ENCODE data around the gene HGS. TPM values are rescaled to one million over a fixed set of nuclear protein-coding genes. Genes with fewer than 3 reads are reported as not detected.

Gene HGS
- total and polyA plus RNA-seq, 2 donors (not counting 3 experiments of a cell fraction or from before 2014, with no cell fraction given) = 166 to 191 TPM

GRCh38 chr17:81705518-81706231 is 21.9 kb downstream of the HGS start:
- dilution Hi-C loops (cut with MboI; ENCODE audit: extremely low pct_ligation_motif_present, low sequenced_read_pairs) = no loop called here
- Histone ChIP-seq H3K9me1 (replicated peaks; ENCODE audit: control insufficient read depth, extremely low read depth, insufficient read depth, low read length) (no peaks in the 10 kb centered on the region), H3K9me3 (replicated peaks; ENCODE audit: control insufficient read depth, insufficient read depth, low read length) (no peaks in the 10 kb centered on the region), H3K4me2 (ENCODE audit: insufficient read depth, low read length) (no peak overlapping the region), H3K27me3 (ENCODE audit: control insufficient read depth in 2 of 2, insufficient read depth in 2 of 2, low read length in 2 of 2) (no peaks in the 10 kb centered on the region), H3K79me2 (ENCODE audit: control insufficient read depth, insufficient read depth, low read length) (peaks cover 30% of the 10 kb centered on the region), H3K4me3 (replicated peaks in 1 of 3; ENCODE audit: insufficient read depth in 1 of 3, low read depth in 1 of 3, low read length in 3 of 3) (no peak overlapping the region), H3K9ac (replicated peaks; ENCODE audit: extremely low read depth, insufficient read depth, low read length) (no peak overlapping the region), H3K36me3 (ENCODE audit: control insufficient read depth in 2 of 2, extremely low read depth in 1 of 2, insufficient read depth in 2 of 2, low read length in 2 of 2) (peaks cover 3 to 27% of the 10 kb centered on the region in 2 experiments), H4K20me1 (replicated peaks; ENCODE audit: control insufficient read depth, extremely low read depth, insufficient read depth, low read length) (no peaks in the 10 kb centered on the region), H3K4me1 (ENCODE audit: control insufficient read depth, extremely low read depth, insufficient read depth, low read length) (peaks cover 21% of the 10 kb centered on the region), H3K27ac (ENCODE audit: insufficient read depth, low read depth, low read length) (no peak overlapping the region), H2AFZ (ENCODE audit: low read depth, low read length) (no peak overlapping the region)
- intact Hi-C loops (cut with micrococcal nuclease) = no loop called here
- no peak for DNase-seq (ENCODE audit: low read depth, low spot score)
- no TSS peak for BruUV-seq (replicated peaks)
- TF ChIP-seq GATA2 (IDR thresholded peaks at IDR 0.05; ENCODE audit: insufficient read depth, insufficient read length, low read depth, low read length) (no peak), POLR2AphosphoS5 (IDR thresholded peaks at IDR 0.05; ENCODE audit: insufficient read depth, low read depth, low read length) (no peak), POLR2A (IDR thresholded peaks at IDR 0.05; ENCODE audit: low read depth, low read length) (no peak), JUN (IDR thresholded peaks at IDR 0.05; ENCODE audit: borderline replicate concordance, insufficient read depth, insufficient read length, low read depth) (no peak), EZH2 (IDR thresholded peaks at IDR 0.05; ENCODE audit: borderline replicate concordance, low read depth, low read length, severe bottlenecking) (no peak), CTCF (IDR thresholded peaks at IDR 0.05; ENCODE audit: extremely low read depth in 1 of 2, insufficient read depth in 1 of 2, low read depth in 1 of 2, low read length in 2 of 2) (no peak), MAX (IDR thresholded peaks at IDR 0.05; ENCODE audit: insufficient read depth, insufficient read length) (no peak), FOS (IDR thresholded peaks at IDR 0.05; ENCODE audit: borderline replicate concordance, insufficient read depth, low read length) (no peak), MYC (IDR thresholded peaks at IDR 0.05; ENCODE audit: low read depth, low read length) (no peak)
- FAIRE-seq = no peak
- POLR2A ChIA-PET = no interaction called here
- CTCF ChIA-PET = no interaction called here

Measured in endothelial cell of umbilical vein (primary cell).